Natural killer cell (primary cell): ENCODE results near the gene LDAH. TPM values are rescaled to one million over a fixed set of nuclear protein-coding genes. Genes with fewer than 3 reads are reported as not detected.
A peak's percentile ranks its signal among the peaks of the same experiment; 100 is the strongest.

ENCODE experiments used
- ATAC-seq, 3 donors: fragments of 150-1000 bp in 2 of 3; fragments of 200-7000 bp in 1 of 3; cut with Tn5 transposase; 1 replicate in 1 of 3; 2 replicates in 2 of 3; pipeline ENCODE4 v1.10.0; 2021; ENCODE audit warnings: mild to moderate bottlenecking in 2 of 3, moderate library complexity in 2 of 3
- DNase-seq, 2 donors: peaks; one replicate each; pipeline versions ENCODE4 v3.0.0 to v3.0.0-alpha.2; 2013 to 2021; ENCODE audit warnings: mixed read lengths in 1 of 2
- H3K27ac ChIP-seq: one replicate; pipeline ENCODE4 v1.5.1; 2013; ENCODE audit warnings: mild to moderate bottlenecking, low read length
- H3K27me3 ChIP-seq: one replicate; pipeline ENCODE4 v1.6.1; 2013; ENCODE audit warnings: low read length; ENCODE audit not compliant: control insufficient read depth, insufficient read depth
- H3K36me3 ChIP-seq: one replicate; pipeline ENCODE4 v1.6.1; 2013; ENCODE audit warnings: low read length; ENCODE audit not compliant: control insufficient read depth, insufficient read depth
- H3K4me1 ChIP-seq: one replicate; pipeline ENCODE4 v1.6.1; 2013; ENCODE audit warnings: low read length; ENCODE audit not compliant: control insufficient read depth, insufficient read depth
- H3K4me3 ChIP-seq: one replicate; pipeline ENCODE4 v1.5.1; 2013; ENCODE audit warnings: low read length
- H3K9me3 ChIP-seq: one replicate; pipeline ENCODE4 v1.6.1; 2013; ENCODE audit warnings: low read length; ENCODE audit not compliant: control insufficient read depth, insufficient read depth
- H3K27ac Mint-ChIP-seq, 2 donors: one replicate each; pipeline ENCODE4 v1.8.0; 2022; ENCODE audit warnings: mild to moderate bottlenecking in 2 of 2, mixed read lengths in 2 of 2, moderate library complexity in 1 of 2
- H3K27me3 Mint-ChIP-seq, 2 donors: one replicate each; pipeline ENCODE4 v1.8.0; 2022; ENCODE audit warnings: low read depth in 2 of 2, mixed read lengths in 2 of 2
- H3K36me3 Mint-ChIP-seq: one replicate; pipeline ENCODE4 v1.8.0; 2022; ENCODE audit warnings: mixed read lengths
- H3K4me1 Mint-ChIP-seq, 2 donors: one replicate each; pipeline ENCODE4 v1.8.0; 2022; ENCODE audit warnings: mixed read lengths in 2 of 2
- H3K4me3 Mint-ChIP-seq: one replicate; pipeline ENCODE4 v1.8.0; 2022; ENCODE audit warnings: mild to moderate bottlenecking, moderate library complexity, mixed read lengths
- H3K9me3 Mint-ChIP-seq, 2 donors: one replicate each; pipeline ENCODE4 v1.8.0; 2022; ENCODE audit warnings: mixed read lengths in 2 of 2
- WGBS: methylation state at CpG from one replicate; pipeline ENCODE4 v1.1.7; 2013; ENCODE audit warnings: missing lambda C conversion rate; ENCODE audit not compliant: insufficient coverage; 5-methylcytosine and 5-hydroxymethylcytosine counted together
- intact Hi-C: fragments of 100-400 bp; cut with micrococcal nuclease; formaldehyde crosslinking; loops from one replicate; pipeline ENCODE4 v1.14.2; 2022
- total RNA-seq, 4 donors: library from RNA; stranded (reverse); fragments of 120-200 nt in 1 of 4; gene quantifications; one replicate each; pipeline versions ENCODE4 v1.2.3 to v1.2.4, GENCODE V29; 2013 to 2022
- TF ChIP-seq, protein P1 (sequence below): fragments of 200-600 bp; IDR thresholded peaks from one replicate; pipeline ENCODE4 v1.8.0; 2022; ENCODE audit warnings: antibody characterized with exemption

The LDAH gene
- total RNA-seq, 3 donors from 2014 or later (not counting 1 experiment from before 2014, with no cell fraction given), result 14.5 to 25.6 (median 17.2) TPM

DNA sequence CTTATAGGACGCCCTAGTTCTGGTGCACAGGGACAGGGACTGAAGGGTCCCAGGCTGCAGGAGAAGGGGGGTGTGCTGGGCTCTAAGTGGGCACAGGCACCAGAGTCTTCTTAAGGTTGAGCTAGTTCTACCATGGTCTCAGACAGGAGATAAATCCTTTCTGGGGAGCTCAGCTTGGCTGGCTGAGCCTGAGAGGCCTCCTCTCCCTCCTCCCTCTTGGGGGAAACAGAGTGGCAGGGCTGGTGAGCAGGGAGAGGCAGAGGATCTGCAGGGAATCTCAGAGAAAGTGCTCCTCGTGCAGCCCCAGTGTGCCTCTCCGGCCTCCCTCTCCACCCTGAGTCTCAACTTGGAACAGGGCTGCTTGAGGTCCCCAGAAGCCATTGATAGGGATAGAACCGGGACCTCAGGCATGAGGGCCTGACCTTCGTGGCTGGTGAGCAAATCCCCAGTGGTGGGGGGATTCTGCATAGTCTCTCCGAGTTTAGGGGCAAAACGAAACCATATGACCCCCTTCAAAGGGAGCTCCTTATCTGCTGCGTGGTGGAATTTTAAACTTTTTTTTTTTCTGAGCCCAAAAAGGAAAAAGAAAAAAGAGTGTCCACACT lies 153.9 kb downstream of the LDAH start:
- Mint-ChIP-seq H3K36me3 (no peaks in the 10 kb centered on the region), H3K9me3 (no peaks in the 10 kb centered on the region), H3K4me1 (peaks cover 0 to 6% of the 10 kb centered on the region in 2 donors), H3K27ac (no peak overlapping the region), H3K27me3 (peaks cover 52 to 58% of the 10 kb centered on the region in 2 donors), H3K4me3 (no peak overlapping the region)
- no peak overlapping the region for H3K27ac ChIP-seq
- intact Hi-C loops, result no loop called here
- H3K4me3 ChIP-seq, result no peak overlapping the region
- no peaks in the 10 kb centered on the region for H3K36me3 ChIP-seq
- 53% methylated on average over 6 of the region's 8 CpGs for WGBS
- TF ChIP-seq, protein P1, sequence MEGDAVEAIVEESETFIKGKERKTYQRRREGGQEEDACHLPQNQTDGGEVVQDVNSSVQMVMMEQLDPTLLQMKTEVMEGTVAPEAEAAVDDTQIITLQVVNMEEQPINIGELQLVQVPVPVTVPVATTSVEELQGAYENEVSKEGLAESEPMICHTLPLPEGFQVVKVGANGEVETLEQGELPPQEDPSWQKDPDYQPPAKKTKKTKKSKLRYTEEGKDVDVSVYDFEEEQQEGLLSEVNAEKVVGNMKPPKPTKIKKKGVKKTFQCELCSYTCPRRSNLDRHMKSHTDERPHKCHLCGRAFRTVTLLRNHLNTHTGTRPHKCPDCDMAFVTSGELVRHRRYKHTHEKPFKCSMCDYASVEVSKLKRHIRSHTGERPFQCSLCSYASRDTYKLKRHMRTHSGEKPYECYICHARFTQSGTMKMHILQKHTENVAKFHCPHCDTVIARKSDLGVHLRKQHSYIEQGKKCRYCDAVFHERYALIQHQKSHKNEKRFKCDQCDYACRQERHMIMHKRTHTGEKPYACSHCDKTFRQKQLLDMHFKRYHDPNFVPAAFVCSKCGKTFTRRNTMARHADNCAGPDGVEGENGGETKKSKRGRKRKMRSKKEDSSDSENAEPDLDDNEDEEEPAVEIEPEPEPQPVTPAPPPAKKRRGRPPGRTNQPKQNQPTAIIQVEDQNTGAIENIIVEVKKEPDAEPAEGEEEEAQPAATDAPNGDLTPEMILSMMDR, result no peak
- DNase-seq (no peak), ATAC-seq (no peak)
- H3K27me3 ChIP-seq, result peaks cover 53% of the 10 kb centered on the region
- peaks cover 32% of the 10 kb centered on the region for H3K4me1 ChIP-seq
- no peaks in the 10 kb centered on the region for H3K9me3 ChIP-seq

GRCh38 chr2:20668451-20668850 lies 154.4 kb downstream of the LDAH start:
- Mint-ChIP-seq H3K4me3 (peak overlapping the region; percentile 66), H3K27me3 (peaks cover 52 to 58% of the 10 kb centered on the region in 2 donors), H3K36me3 (no peaks in the 10 kb centered on the region), H3K9me3 (no peaks in the 10 kb centered on the region), H3K27ac (no peak overlapping the region), H3K4me1 (peaks cover 0 to 6% of the 10 kb centered on the region in 2 donors)
- ATAC-seq (no peak), DNase-seq (no peak)
- H3K36me3 ChIP-seq, result no peaks in the 10 kb centered on the region
- peaks cover 54% of the 10 kb centered on the region for H3K27me3 ChIP-seq
- no peak overlapping the region for H3K4me3 ChIP-seq
- no peaks in the 10 kb centered on the region for H3K9me3 ChIP-seq
- H3K4me1 ChIP-seq, result peaks cover 32% of the 10 kb centered on the region
- TF ChIP-seq, protein P1, result no peak
- intact Hi-C loops, result no loop called here
- no peak overlapping the region for H3K27ac ChIP-seq
- 92% methylated on average over 6 of the region's 6 CpGs for WGBS

GRCh38 chr2:20667531-20668401 lies 155.1 kb downstream of the LDAH start:
- no peaks in the 10 kb centered on the region for H3K36me3 Mint-ChIP-seq
- peak overlapping the region; percentile 26 for H3K4me3 ChIP-seq
- H3K4me1 ChIP-seq, result peaks cover 32% of the 10 kb centered on the region
- peak overlapping the region; percentile 66 for H3K4me3 Mint-ChIP-seq
- ATAC-seq (no peak), DNase-seq (no peak)
- peaks cover 47 to 57% of the 10 kb centered on the region in 2 donors for H3K27me3 Mint-ChIP-seq
- no peak overlapping the region for H3K27ac Mint-ChIP-seq
- TF ChIP-seq, protein P1, result no peak
- peaks cover 59% of the 10 kb centered on the region for H3K27me3 ChIP-seq
- H3K9me3 ChIP-seq, result no peaks in the 10 kb centered on the region
- H3K4me1 Mint-ChIP-seq, result peaks cover 0 to 6% of the 10 kb centered on the region in 2 donors
- intact Hi-C loops, result no loop called here
- no peaks in the 10 kb centered on the region for H3K9me3 Mint-ChIP-seq
- no peaks in the 10 kb centered on the region for H3K36me3 ChIP-seq
- H3K27ac ChIP-seq, result no peak overlapping the region
- 31% methylated on average over 39 of the region's 39 CpGs for WGBS
